Lung (tissue), 12 donors: ENCODE results near the gene ACSF2. TPM values are rescaled to one million over a fixed set of nuclear protein-coding genes. Genes with fewer than 3 reads are reported as not detected.

Experiments used
- ATAC-seq: fragments of 200-7000 bp; cut with Tn5 transposase; one replicate; pipeline ENCODE4 v1.9.1; 2020; ENCODE audit warnings: moderate number of reproducible peaks; ENCODE audit not compliant: insufficient read depth, low FRiP score
- DNase-seq, 3 donors: peaks; one replicate each; pipeline ENCODE4 v3.0.0-alpha.2; 2013 to 2017
- H3K27ac ChIP-seq, 2 donors: one replicate each; pipeline ENCODE4 v1.5.1; 2013; ENCODE audit warnings: mild to moderate bottlenecking in 2 of 2, moderate library complexity in 2 of 2, control low read depth in 1 of 2, inconsistent platforms in 1 of 2, low read depth in 1 of 2, low read length in 1 of 2
- H3K27me3 ChIP-seq, 3 donors: one replicate each; pipeline ENCODE4 v1.5.1; 2013; ENCODE audit warnings: low read length in 2 of 3; ENCODE audit not compliant: control insufficient read depth in 3 of 3, insufficient read depth in 3 of 3
- H3K36me3 ChIP-seq, 4 donors: one replicate each; pipeline ENCODE4 v1.5.1; 2013; ENCODE audit warnings: low read length in 4 of 4, mild to moderate bottlenecking in 1 of 4, moderate library complexity in 1 of 4; ENCODE audit not compliant: control insufficient read depth in 4 of 4, insufficient read depth in 4 of 4
- H3K4me1 ChIP-seq, 5 donors: one replicate each; pipeline ENCODE4 v1.5.1; 2013; ENCODE audit warnings: low read length in 5 of 5, mild to moderate bottlenecking in 2 of 5, moderate library complexity in 1 of 5; ENCODE audit not compliant: control insufficient read depth in 5 of 5, insufficient read depth in 5 of 5
- H3K4me3 ChIP-seq: one replicate; pipeline ENCODE4 v1.5.1; 2013; ENCODE audit warnings: mild to moderate bottlenecking, control low read depth, moderate library complexity
- H3K9ac ChIP-seq, 2 donors: one replicate each; pipeline ENCODE4 v1.5.1; 2013; ENCODE audit warnings: low read length in 2 of 2, control low read depth in 1 of 2; ENCODE audit not compliant: insufficient read depth in 1 of 2
- H3K9me3 ChIP-seq, 4 donors: one replicate each; pipeline ENCODE4 v1.5.1; 2013; ENCODE audit warnings: low read length in 3 of 4, mild to moderate bottlenecking in 1 of 4, moderate library complexity in 1 of 4; ENCODE audit not compliant: control insufficient read depth in 4 of 4, insufficient read depth in 3 of 4
- WGBS, 2 donors: extraction: QIAGEN DNeasy Blood & Tissue Kit; methylation state at CpG; one replicate each; pipeline ENCODE4 v1.1.7; 2013; 5-methylcytosine and 5-hydroxymethylcytosine counted together
- polyA plus RNA-seq, 2 donors: library from polyadenylated mRNA; stranded (reverse); fragments of 200-250 nt; gene quantifications; one replicate each; pipeline ENCODE4 v1.2.1, GENCODE V29; 2013
- total RNA-seq, 2 donors: library from RNA; depleted of rRNA in 1 of 2; stranded (reverse); fragments of >200 nt in 1 of 2; gene quantifications; one replicate each; pipeline ENCODE4 v1.2.1, GENCODE V29; 2014 to 2021
- TF ChIP-seq, protein P1 (sequence below): IDR thresholded peaks from 2 replicates; pipeline ENCODE4 v1.5.1; 2012; ENCODE audit warnings: mild to moderate bottlenecking; ENCODE audit errors: control extremely low read depth, extremely low read depth
- donor health status: control.
- donor health status: control.
- donor health status: Bipolar disorder and iron deficiency.
- donor health status: healthy.
- donor health status: DM: yes; HTN: yes; CAD: no.

Gene ACSF2
- total and polyA plus RNA-seq, 4 donors, result 23.5 to 79.2 (median 70.9) TPM

DNA sequence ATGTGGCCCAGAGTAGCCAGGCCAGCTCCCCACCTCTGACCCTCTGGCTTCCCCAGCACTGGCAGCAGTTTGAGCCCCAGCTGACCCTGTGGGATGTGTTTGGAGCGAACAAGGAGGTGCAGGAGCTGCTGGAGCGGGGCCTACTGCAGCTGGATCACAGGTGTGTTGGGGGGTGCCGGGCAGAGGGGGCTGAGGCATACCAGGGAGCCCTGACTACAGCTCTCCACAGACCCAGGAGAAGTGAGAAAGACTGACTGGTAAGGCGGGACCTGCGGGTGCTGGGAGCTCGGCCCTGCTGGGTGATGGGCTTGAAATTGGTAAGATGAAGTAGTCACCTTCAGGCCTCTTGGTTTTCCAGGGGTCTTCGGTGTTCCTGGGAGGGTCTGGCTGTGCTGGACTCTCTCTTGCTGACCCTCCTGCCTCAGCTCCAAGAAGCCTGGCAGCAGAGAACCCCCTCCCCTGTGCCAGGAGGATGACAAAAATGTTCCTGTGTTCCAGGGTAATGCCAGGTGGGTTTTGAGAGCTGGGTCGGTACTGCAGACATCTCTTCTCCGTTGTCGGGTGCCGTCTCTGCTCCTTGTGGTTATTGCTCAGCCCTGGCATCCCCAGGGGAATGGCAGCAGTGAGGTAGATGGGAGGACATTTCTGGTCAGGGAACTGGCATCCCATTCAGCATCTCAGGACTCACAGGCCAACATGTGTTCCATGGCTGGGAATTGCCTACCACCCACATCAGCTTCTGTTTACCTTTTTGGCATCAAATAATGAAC is 58.6 kb downstream of the ACSF2 start:
- Histone ChIP-seq H3K27me3 (no peaks in the 10 kb centered on the region), H3K27ac (no peak overlapping the region), H3K9ac (no peak overlapping the region), H3K9me3 (no peaks in the 10 kb centered on the region), H3K4me3 (no peak overlapping the region), H3K4me1 (peaks cover 0 to 6% (median 4%) of the 10 kb centered on the region in 5 donors), H3K36me3 (peaks cover 6 to 36% (median 11%) of the 10 kb centered on the region in 4 donors)
- 95 to 96% methylated on average over 9 to 11 of the region's 11 CpGs for WGBS, 2 donors
- DNase-seq, result peak in 1 of 3 donors; percentile 10
- ATAC-seq, result no peak
- TF ChIP-seq, protein P1, sequence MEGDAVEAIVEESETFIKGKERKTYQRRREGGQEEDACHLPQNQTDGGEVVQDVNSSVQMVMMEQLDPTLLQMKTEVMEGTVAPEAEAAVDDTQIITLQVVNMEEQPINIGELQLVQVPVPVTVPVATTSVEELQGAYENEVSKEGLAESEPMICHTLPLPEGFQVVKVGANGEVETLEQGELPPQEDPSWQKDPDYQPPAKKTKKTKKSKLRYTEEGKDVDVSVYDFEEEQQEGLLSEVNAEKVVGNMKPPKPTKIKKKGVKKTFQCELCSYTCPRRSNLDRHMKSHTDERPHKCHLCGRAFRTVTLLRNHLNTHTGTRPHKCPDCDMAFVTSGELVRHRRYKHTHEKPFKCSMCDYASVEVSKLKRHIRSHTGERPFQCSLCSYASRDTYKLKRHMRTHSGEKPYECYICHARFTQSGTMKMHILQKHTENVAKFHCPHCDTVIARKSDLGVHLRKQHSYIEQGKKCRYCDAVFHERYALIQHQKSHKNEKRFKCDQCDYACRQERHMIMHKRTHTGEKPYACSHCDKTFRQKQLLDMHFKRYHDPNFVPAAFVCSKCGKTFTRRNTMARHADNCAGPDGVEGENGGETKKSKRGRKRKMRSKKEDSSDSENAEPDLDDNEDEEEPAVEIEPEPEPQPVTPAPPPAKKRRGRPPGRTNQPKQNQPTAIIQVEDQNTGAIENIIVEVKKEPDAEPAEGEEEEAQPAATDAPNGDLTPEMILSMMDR, result no peak

DNA sequence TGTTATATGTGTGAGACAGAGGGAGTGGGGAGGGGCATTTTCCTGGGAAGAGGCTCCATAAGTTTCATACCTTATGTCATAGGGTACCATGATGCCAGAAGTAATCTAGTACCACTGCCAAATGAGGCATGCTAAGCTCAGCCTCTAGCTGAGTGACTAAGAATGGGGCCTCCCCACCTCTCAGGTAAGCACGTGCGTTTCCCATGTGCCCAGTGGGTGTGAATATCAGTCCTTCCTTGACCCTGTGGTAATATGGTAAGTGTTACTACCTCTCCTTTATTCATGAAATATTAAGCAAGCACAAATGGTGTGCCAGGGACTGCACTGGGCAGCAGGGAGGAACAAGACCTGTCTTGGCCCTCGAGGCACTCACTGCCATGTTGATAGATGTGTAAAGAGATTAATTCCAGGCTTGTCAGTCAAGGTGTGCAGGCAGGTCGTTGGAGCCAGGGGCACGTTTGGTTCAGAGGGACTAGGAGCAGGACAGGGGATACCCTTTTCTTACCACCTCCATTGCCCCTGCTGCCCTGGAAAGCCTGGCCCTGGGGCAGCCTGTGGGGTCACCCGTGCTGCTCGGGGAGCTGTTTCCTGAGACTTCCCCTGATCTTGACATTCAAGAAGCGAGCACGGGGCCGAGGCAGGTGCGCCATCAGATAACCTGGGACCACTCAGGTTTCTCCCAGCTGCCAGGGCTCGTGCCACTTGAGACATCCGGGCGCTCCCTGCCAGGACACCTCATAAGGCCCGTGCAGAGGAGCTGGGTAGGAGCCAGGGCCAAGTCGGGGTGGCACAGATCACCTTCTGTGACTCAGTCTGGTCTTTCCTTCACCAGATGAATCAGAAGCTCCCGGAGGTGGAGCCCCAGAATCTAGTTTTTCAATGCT is 61.4 kb downstream of the ACSF2 start:
- 85 to 89% methylated on average over 17 of the region's 17 CpGs for WGBS, 2 donors
- no peak for ATAC-seq
- no peak for DNase-seq
- H3K9me3 ChIP-seq, result no peaks in the 10 kb centered on the region
- H3K4me3 ChIP-seq, result no peak overlapping the region
- H3K36me3 ChIP-seq, result peaks cover 6 to 30% (median 11%) of the 10 kb centered on the region in 4 donors
- TF ChIP-seq, protein P1, result no peak
- H3K27ac ChIP-seq, result no peak overlapping the region
- peaks cover 0 to 4% (median 0%) of the 10 kb centered on the region in 5 donors for H3K4me1 ChIP-seq
- H3K27me3 ChIP-seq, result no peaks in the 10 kb centered on the region
- no peak overlapping the region for H3K9ac ChIP-seq

DNA sequence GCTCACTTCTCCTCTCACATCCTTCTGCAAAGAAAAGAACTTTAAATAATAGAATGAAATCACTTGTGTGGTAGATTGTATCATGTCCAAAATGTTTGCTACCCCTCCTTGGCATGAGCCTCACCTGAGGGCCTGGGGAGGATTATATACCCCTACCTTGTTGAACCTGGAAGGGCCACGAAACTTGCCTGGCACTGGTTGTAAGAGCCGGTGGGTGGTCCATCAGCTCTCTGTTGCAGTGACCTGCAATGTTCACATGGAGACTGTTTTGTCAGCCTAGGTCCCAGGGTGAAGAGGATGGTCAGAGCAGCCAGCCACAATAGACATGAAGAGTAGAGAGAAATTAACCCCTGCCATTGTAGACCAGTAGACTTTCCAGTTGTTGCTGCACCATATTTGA is 62.9 kb downstream of the ACSF2 start:
- peaks cover 0 to 4% (median 0%) of the 10 kb centered on the region in 5 donors for H3K4me1 ChIP-seq
- 95 to 96% methylated on average over 2 of the region's 2 CpGs for WGBS, 2 donors
- no peak overlapping the region for H3K9ac ChIP-seq
- no peak overlapping the region for H3K27ac ChIP-seq
- H3K36me3 ChIP-seq, result peaks cover 2 to 22% (median 8%) of the 10 kb centered on the region in 4 donors
- TF ChIP-seq, protein P1, result no peak
- no peak for ATAC-seq
- no peaks in the 10 kb centered on the region for H3K9me3 ChIP-seq
- H3K4me3 ChIP-seq, result no peak overlapping the region
- H3K27me3 ChIP-seq, result no peaks in the 10 kb centered on the region
- no peak for DNase-seq
